Gastrocnemius medialis (tissue), 4 donors: ENCODE results near the gene HMX3. TPM values are rescaled to one million over a fixed set of nuclear protein-coding genes. Genes with fewer than 3 reads are reported as not detected.
A peak's percentile ranks its signal among the peaks of the same experiment; 100 is the strongest.

Source experiments
- ATAC-seq, 2 donors: fragments of 150-250 bp; one replicate each; pipeline ENCODE4 v1.9.1; 2016
- DNase-seq, 2 donors: peaks; one replicate each; pipeline ENCODE4 v3.0.0-alpha.2; 2019
- H3K27ac ChIP-seq, 4 donors: fragments of 200-600 bp; sonication (generic); 1 replicate in 1 of 4; 2 replicates in 3 of 4; pipeline ENCODE4 v1.5.1; 2016 to 2018; ENCODE audit warnings: mild to moderate bottlenecking in 2 of 4, moderate library complexity in 1 of 4
- H3K27me3 ChIP-seq, 3 donors: fragments of 200-600 bp; sonication (generic) in 2 of 3; 1 replicate in 1 of 3; 2 replicates in 2 of 3; pipeline versions ENCODE4 v1.5.1 to v1.6.0; 2016 to 2019; ENCODE audit warnings: mild to moderate bottlenecking in 1 of 3, moderate library complexity in 1 of 3
- H3K36me3 ChIP-seq, 2 donors: fragments of 200-600 bp; sonication (generic) in 1 of 2; one replicate each; pipeline ENCODE4 v1.5.1; 2017 to 2018
- H3K4me1 ChIP-seq, 2 donors: fragments of 200-600 bp; sonication (generic) in 1 of 2; one replicate each; pipeline ENCODE4 v1.5.1; 2016 to 2017; ENCODE audit warnings: mild to moderate bottlenecking in 2 of 2
- H3K4me3 ChIP-seq, 4 donors: fragments of 200-600 bp; sonication (generic) in 3 of 4; 1 replicate in 1 of 4; 2 replicates in 3 of 4; pipeline ENCODE4 v1.5.1; 2016 to 2019; ENCODE audit warnings: mild to moderate bottlenecking in 2 of 4
- H3K9me3 ChIP-seq, 3 donors: fragments of 200-600 bp; sonication (generic) in 2 of 3; 1 replicate in 1 of 3; 2 replicates in 2 of 3; pipeline ENCODE4 v1.5.1; 2016 to 2019
- POLR2A ChIP-seq, 2 donors: fragments of 450-650 bp; IDR thresholded peaks; one replicate each; pipeline ENCODE4 v1.6.1; 2017; ENCODE audit warnings: antibody characterized with exemption in 2 of 2, mild to moderate bottlenecking in 2 of 2, moderate library complexity in 2 of 2
- in situ Hi-C, 4 donors: fragments of 200-750 bp; cut with MboI; loops; one replicate each; pipeline versions ENCODE4 v1.15.0 to v1.8.0; 2017; ENCODE audit warnings: low sequenced_read_pairs in 4 of 4
- intact Hi-C: fragments of 100-400 bp; cut with DNase I; formaldehyde crosslinking; loops from one replicate; pipeline ENCODE4 v1.15.1; 2023; ENCODE audit warnings: low total_unique reads
- total RNA-seq, 4 donors: library from RNA; depleted of rRNA; stranded (reverse); fragments of >200 nt; gene quantifications; one replicate each; pipeline versions ENCODE4 v1.1.0 to v1.2.3, GENCODE V29; 2016
- TF ChIP-seq, protein P1 (sequence below), 5 experiments: fragments of 450-650 bp in 3 of 5; fragments of 200-600 bp in 2 of 5; sonication (generic) in 2 of 5; IDR thresholded peaks in 4 of 5; conservative IDR thresholded peaks in 1 of 5; 1 replicate in 4 of 5; 2 replicates in 1 of 5; pipeline ENCODE4 v1.5.1; 2016 to 2019; ENCODE audit warnings: antibody characterized with exemption in 5 of 5, mild to moderate bottlenecking in 3 of 5, moderate library complexity in 3 of 5

HMX3 gene
- total RNA-seq, 4 donors from 2014 or later: not detected

DNA sequence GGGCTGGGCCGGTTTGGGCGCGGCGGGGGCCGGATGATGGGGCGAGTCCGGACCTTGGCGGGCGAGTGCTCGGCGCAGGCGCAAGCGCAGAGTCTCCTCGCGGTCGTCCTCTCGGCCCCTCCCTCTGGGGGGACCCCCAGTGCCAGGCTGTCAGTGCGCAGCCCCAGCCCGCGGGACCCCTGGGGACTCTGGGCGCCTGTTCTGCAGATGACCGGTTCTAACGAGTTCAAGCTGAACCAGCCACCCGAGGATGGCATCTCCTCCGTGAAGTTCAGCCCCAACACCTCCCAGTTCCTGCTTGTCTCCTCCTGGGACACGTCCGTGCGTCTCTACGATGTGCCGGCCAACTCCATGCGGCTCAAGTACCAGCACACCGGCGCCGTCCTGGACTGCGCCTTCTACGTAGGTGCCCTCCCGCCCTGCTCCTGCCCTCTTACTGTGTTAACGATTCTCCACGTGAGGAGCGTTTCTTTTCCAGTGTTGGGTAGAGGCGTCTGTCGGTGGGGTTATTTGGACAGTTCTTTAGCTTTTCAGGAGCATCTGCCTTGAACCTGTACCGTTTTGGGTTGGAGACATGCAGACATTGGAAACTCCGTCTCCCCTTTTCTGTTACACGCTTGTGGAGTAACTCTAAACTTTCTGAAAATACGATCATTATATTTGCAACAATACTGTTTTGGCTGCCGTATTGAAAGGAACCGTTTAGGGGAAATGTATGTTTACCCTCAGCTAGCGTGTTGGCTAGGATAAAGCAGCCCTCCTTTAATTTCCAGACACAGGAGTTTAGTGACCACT lies 19.1 kb downstream of the HMX3 start:
- intact Hi-C loops (loop anchor here (1.0 to 5.0 kb wide), 4 partner anchors 147 to 780 kb away; partner anchors contain the start of genes C10orf88, IKZF5, PLEKHA1 and PSTK), in situ Hi-C loops (loop anchor here in 2 of 4 donors (10.0 to 25.0 kb wide), 3 partner anchors 140 to 193 kb away; partner anchors contain the start of genes C10orf88 (in 1 of the 2) and PSTK (in 1 of the 2))
- Histone ChIP-seq H3K36me3 (peaks cover 0 to 23% of the 10 kb centered on the region in 2 donors), H3K4me3 (peak overlapping the region; percentile 68 to 99 (median 90)), H3K27ac (peak overlapping the region; percentile 81 to 90 (median 86)), H3K9me3 (no peaks in the 10 kb centered on the region), H3K4me1 (peaks cover 31 to 32% of the 10 kb centered on the region in 2 donors), H3K27me3 (peaks cover 33 to 37% (median 35%) of the 10 kb centered on the region in 3 donors)
- TF ChIP-seq, protein P1, sequence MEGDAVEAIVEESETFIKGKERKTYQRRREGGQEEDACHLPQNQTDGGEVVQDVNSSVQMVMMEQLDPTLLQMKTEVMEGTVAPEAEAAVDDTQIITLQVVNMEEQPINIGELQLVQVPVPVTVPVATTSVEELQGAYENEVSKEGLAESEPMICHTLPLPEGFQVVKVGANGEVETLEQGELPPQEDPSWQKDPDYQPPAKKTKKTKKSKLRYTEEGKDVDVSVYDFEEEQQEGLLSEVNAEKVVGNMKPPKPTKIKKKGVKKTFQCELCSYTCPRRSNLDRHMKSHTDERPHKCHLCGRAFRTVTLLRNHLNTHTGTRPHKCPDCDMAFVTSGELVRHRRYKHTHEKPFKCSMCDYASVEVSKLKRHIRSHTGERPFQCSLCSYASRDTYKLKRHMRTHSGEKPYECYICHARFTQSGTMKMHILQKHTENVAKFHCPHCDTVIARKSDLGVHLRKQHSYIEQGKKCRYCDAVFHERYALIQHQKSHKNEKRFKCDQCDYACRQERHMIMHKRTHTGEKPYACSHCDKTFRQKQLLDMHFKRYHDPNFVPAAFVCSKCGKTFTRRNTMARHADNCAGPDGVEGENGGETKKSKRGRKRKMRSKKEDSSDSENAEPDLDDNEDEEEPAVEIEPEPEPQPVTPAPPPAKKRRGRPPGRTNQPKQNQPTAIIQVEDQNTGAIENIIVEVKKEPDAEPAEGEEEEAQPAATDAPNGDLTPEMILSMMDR (IDR thresholded peaks at IDR 0.05 in 4 of 5, conservative IDR thresholded peaks at IDR 0.05 in 1 of 5): no peak
- TF ChIP-seq POLR2A (IDR thresholded peaks at IDR 0.05): no peak
- DNase-seq (no peak), ATAC-seq (peak; percentile 28 to 46)

DNA sequence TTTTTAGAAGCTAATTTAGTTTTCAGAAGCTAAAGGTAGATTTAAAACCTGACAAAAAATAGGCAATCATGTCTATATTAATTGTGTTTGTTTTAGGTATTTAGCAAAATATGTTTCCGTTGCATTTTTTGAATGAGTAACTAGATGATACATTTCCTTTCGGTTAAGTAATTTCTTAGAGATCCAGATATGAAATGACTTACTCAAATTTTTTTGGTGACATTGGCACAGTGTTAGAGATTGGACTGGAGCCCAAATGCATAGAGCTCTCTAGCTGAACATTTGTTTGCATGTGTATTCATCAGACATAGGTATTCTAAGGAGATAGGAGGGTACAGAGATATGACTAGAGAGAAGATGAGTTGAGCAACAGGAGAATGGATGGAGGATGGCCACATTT lies 20.3 kb downstream of the HMX3 start:
- in situ Hi-C loops: loop anchor here in 2 of 4 donors (10.0 to 25.0 kb wide), 3 partner anchors 141 to 194 kb away; partner anchors contain the start of genes C10orf88 (in 1 of the 2) and PSTK (in 1 of the 2)
- Histone ChIP-seq H3K27ac (no peak overlapping the region), H3K4me3 (no peak overlapping the region), H3K4me1 (peaks cover 21 to 27% of the 10 kb centered on the region in 2 donors), H3K36me3 (peaks cover 0 to 26% of the 10 kb centered on the region in 2 donors), H3K27me3 (peaks cover 21 to 25% (median 23%) of the 10 kb centered on the region in 3 donors), H3K9me3 (no peaks in the 10 kb centered on the region)
- intact Hi-C loops: no loop called here
- DNase-seq: no peak
- TF ChIP-seq POLR2A (IDR thresholded peaks at IDR 0.05): no peak
- TF ChIP-seq, protein P1 (IDR thresholded peaks at IDR 0.05 in 4 of 5, conservative IDR thresholded peaks at IDR 0.05 in 1 of 5): no peak
- ATAC-seq: no peak

DNA sequence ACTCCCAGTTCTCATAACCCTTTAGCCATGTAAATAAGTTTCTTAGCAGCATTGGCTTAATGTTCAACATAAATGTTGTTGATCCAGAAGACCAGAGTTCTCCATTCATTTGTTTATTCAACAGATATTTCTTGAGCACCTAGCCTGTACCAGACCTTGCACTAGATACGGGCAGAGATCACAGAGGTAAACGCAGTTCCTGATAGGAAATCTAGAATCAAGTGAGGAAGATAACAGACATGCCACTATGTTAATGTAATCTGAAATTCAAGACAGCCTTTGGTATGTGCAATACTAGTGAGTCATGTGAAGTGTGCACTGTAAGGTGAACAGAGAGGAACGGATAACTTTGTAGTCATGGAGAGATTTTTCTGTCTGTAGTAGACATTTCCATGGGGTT lies 21.4 kb downstream of the HMX3 start:
- Histone ChIP-seq H3K9me3 (no peaks in the 10 kb centered on the region), H3K4me3 (no peak overlapping the region), H3K36me3 (peaks cover under 1 to 35% of the 10 kb centered on the region in 2 donors), H3K27ac (no peak overlapping the region), H3K4me1 (peaks cover 17 to 22% of the 10 kb centered on the region in 2 donors), H3K27me3 (peaks cover 10 to 14% (median 12%) of the 10 kb centered on the region in 3 donors)
- intact Hi-C loops: no loop called here
- in situ Hi-C loops: loop anchor here in 2 of 4 donors (10.0 to 25.0 kb wide), 3 partner anchors 142 to 195 kb away; partner anchors contain the start of genes C10orf88 (in 1 of the 2) and PSTK (in 1 of the 2)
- TF ChIP-seq POLR2A (IDR thresholded peaks at IDR 0.05): no peak
- TF ChIP-seq, protein P1 (IDR thresholded peaks at IDR 0.05 in 4 of 5, conservative IDR thresholded peaks at IDR 0.05 in 1 of 5): no peak
- DNase-seq (no peak), ATAC-seq (no peak)

DNA sequence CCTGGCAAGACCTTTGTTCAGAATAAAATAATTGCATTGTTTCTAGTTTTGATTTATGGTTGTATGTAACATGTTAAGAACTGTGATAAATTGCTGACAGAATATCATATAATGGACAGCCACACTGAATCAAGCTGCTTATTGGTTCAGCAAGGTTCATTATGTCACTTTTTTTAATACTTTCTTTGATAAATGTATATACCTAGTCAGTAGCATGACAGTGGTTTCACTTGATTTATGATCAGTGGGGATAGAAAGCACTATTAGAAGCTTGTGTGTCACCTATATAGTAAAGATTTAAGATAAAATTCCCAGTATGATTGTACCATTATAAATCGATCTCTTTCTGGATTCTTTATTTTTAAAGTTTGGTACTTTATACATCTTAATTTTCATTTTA lies 22.9 kb downstream of the HMX3 start:
- no peak for ATAC-seq
- Histone ChIP-seq H3K27me3 (no peaks in the 10 kb centered on the region), H3K36me3 (peaks cover 6 to 50% of the 10 kb centered on the region in 2 donors), H3K4me3 (no peak overlapping the region), H3K4me1 (peaks cover 14 to 21% of the 10 kb centered on the region in 2 donors), H3K27ac (no peak overlapping the region), H3K9me3 (no peaks in the 10 kb centered on the region)
- TF ChIP-seq POLR2A (IDR thresholded peaks at IDR 0.05): no peak
- TF ChIP-seq, protein P1 (IDR thresholded peaks at IDR 0.05 in 4 of 5, conservative IDR thresholded peaks at IDR 0.05 in 1 of 5): no peak
- intact Hi-C loops (no loop called here), in situ Hi-C loops (loop anchor here in 2 of 4 donors (10.0 to 25.0 kb wide), 3 partner anchors 144 to 196 kb away; partner anchors contain the start of genes C10orf88 (in 1 of the 2) and PSTK (in 1 of the 2))
- no peak for DNase-seq
